HG03108 (cell line): ENCODE measurements around the gene ADORA1.

Source experiments
- ATAC-seq: cut with Tn5 transposase; IDR thresholded peaks from one replicate; pipeline ENCODE4 v1.9.1; 2021; ENCODE audit warnings: moderate library complexity; ENCODE audit not compliant: unreplicated experiment

ADORA1 gene

DNA sequence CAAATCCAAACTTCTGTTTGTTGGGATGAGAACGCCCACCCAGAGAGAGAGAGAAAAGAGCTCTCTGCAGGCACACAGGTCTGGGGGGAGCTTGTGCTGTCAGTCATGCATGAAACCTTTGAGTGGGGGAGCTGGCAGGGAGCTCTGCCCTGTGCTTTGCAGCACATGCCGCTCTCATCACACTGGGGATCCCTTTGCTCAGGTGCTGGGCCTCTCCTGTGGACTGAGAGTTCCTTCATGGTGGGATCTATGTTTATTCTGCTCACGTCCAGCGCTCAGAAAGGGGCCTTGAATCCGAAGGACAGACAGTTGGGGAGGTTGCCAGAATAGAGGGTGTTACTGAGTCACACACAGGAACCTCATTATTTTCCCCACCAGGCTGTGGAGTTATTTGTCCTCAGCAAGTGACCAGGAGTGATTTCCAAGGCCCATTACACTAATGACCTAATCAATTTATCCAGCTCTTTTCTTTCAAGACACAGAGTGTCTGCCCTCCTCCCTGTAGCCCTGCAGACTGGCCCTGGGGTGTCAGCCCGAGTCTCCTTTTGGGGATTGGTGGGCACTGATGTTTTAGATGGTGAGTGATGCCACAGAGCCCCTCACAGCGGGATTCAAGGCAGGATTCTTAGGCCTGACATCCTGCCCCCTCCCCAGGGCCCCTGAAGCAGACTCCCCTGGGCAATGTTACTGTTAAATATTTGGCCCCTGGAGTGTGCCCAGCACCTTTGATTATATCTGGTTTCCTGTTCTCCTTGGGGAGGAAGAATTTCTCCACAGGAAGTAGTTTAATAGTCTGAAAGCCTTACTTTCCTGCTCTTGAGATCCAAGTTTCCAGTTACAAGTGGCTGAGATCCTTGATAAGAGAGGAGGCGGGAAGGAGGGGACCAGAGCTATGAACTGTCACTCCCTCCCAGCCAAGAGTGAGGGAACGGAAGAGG lies 25.8 kb downstream of the ADORA1 start:
- no peak for ATAC-seq

GRCh38 chr1:203153989-203154821 lies 26.7 kb downstream of the ADORA1 start:
- ATAC-seq, result no peak

GRCh38 chr1:203156280-203156679 lies 28.8 kb downstream of the ADORA1 start:
- ATAC-seq, result no peak

DNA sequence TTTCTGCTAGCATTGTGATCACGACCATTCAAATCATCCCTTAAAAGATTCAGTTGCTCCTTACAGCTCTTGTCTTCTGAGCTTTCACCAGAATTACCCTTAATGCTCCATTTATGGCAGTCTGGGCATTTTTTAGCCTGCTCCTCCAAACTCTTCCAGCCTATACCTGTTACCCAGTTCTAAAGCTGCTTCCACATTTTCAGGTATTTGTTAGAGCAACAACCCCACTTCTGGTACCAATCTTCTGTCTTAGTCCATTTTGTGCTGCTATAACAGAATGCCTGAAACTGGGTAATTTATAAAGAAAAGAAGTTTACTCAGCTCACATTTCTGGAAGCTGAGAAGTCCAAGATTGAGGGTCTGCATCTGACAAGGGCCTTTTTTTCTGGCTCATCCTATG lies 30.9 kb downstream of the ADORA1 start:
- no peak for ATAC-seq

DNA sequence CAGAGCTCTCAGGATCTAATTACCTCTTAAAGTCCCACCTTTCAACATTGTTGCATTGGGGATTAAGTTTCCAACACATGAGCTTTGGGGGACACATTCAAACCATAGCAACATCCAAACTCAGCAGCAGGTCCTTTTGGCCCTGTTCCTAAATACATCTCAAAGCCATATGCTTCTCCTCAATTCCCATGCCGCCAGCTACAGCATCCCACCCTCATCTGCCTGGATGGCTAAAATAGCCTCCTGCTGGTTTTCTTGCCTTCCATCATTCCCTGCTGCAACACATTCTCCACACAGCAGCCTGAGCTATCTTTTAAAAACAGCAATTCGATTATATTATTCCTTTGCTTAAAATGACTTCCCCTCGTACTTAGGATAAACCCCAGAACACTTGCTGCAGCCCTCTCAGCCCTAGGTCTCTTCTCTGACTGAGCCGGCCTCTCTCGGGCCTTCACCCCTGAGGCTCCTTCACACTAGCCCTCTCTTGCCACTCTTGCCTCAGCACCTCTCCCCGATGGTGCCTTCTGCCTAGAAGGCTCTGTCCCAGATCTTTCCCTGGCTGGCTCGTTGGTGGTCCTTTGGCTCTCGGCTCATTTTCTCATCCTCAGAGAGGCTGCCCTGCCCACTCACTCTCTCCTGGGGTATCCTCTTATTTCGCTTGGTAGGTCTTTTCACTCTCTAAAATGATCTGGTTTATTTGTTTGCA lies 31.6 kb downstream of the ADORA1 start:
- ATAC-seq, result no peak

GRCh38 chr1:203159844-203160243 lies 32.3 kb downstream of the ADORA1 start:
- ATAC-seq, result no peak

- ATAC-seq, result no peak
Observed at GRCh38 chr1:203161175-203161574, 33.6 kb downstream of the ADORA1 start.

GRCh38 chr1:203161703-203162102 lies 34.2 kb downstream of the ADORA1 start:
- ATAC-seq, result no peak

DNA sequence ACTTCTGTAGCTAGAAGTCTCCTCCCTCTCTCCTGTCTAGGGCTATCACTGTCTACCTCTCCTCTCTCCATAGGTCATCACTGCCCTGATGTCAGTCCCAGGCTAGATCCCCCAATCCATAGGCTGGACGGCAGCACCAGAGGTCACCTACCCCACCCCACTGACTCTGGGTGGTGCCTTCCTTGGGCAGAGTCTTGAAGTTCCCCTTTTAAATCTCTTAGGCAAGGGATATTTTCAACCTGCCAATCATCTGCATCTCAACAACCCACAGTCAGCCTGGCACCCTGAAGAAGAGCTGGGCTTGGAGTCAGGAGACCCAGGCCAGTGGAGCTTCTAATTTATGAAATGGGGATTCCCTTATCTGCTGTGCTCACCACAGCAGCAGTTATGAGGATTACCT lies 34.9 kb downstream of the ADORA1 start:
- ATAC-seq, result no peak

GRCh38 chr1:203163891-203164635 lies 36.5 kb downstream of the ADORA1 start:
- ATAC-seq, result no peak

DNA sequence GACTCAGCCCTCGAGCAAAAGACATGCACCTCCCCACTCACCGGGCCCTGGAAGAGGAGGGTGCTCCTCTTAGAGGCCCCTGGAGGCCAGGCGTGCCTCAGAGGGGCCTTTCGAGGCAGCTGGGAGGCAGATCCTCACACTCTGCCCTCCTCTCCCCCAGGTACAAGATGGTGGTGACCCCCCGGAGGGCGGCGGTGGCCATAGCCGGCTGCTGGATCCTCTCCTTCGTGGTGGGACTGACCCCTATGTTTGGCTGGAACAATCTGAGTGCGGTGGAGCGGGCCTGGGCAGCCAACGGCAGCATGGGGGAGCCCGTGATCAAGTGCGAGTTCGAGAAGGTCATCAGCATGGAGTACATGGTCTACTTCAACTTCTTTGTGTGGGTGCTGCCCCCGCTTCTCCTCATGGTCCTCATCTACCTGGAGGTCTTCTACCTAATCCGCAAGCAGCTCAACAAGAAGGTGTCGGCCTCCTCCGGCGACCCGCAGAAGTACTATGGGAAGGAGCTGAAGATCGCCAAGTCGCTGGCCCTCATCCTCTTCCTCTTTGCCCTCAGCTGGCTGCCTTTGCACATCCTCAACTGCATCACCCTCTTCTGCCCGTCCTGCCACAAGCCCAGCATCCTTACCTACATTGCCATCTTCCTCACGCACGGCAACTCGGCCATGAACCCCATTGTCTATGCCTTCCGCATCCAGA lies 37.7 kb downstream of the ADORA1 start:
- ATAC-seq, result no peak

DNA sequence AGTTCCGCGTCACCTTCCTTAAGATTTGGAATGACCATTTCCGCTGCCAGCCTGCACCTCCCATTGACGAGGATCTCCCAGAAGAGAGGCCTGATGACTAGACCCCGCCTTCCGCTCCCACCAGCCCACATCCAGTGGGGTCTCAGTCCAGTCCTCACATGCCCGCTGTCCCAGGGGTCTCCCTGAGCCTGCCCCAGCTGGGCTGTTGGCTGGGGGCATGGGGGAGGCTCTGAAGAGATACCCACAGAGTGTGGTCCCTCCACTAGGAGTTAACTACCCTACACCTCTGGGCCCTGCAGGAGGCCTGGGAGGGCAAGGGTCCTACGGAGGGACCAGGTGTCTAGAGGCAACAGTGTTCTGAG lies 38.3 kb downstream of the ADORA1 start:
- ATAC-seq, result no peak

DNA sequence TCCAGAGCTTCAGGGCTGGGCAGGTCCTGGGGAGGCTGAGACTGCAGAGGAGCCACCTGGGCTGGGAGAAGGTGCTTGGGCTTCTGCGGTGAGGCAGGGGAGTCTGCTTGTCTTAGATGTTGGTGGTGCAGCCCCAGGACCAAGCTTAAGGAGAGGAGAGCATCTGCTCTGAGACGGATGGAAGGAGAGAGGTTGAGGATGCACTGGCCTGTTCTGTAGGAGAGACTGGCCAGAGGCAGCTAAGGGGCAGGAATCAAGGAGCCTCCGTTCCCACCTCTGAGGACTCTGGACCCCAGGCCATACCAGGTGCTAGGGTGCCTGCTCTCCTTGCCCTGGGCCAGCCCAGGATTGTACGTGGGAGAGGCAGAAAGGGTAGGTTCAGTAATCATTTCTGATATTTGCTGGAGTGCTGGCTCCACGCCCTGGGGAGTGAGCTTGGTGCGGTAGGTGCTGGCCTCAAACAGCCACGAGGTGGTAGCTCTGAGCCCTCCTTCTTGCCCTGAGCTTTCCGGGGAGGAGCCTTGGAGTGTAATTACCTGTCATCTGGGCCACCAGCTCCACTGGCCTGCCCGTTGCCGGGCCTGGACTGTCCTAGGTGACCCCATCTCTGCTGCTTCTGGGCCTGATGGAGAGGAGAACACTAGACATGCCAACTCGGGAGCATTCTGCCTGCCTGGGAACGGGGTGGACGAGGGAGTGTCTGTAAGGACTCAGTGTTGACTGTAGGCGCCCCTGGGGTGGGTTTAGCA lies 38.8 kb downstream of the ADORA1 start:
- ATAC-seq, result no peak

DNA sequence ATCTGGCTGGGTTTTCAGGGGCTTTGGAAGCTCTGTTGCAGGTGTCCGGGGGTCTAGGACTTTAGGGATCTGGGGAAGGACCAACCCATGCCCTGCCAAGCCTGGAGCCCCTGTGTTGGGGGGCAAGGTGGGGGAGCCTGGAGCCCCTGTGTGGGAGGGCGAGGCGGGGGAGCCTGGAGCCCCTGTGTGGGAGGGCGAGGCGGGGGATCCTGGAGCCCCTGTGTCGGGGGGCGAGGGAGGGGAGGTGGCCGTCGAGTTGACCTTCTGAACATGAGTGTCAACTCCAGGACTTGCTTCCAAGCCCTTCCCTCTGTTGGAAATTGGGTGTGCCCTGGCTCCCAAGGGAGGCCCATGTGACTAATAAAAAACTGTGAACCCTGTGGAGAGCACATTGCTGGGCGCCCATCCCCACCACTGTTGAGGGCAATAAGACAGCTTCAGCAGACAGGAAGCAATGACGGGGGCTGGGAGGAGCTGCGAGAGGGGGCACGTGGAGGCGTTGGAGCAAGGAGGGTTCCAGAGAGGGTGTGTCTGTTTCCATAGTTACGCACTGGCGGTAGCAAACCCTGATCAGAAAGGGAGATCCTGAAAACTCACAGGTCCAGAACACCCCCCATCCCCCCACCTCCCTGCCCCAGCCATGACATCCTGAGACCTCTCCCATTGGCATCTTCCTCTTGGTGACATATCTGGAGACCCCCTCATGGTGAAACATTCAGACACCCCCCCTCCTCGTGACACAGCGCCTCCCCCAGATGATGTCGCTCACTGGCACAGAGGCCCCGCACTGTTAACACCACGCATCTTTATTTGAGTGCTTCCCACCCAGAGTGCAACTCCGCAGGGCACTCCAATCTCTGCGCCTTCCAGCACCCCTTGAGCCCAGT lies 39.7 kb downstream of the ADORA1 start:
- no peak for ATAC-seq

DNA sequence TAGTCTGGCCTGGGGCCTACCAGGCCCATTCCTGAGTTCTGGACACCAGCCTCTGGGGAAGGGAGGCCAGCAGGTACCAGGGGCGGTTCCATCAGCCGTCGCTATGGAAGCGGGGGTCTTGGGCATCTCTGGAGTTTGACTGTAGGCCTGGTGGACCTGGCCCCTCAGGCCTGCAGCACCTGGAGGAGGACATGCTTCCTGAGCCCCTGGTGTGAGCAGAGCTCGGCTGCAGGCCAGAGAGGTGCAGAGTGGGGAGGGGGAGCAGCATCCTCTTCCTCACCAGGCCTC lies 40.3 kb downstream of the ADORA1 start:
- ATAC-seq, result no peak

DNA sequence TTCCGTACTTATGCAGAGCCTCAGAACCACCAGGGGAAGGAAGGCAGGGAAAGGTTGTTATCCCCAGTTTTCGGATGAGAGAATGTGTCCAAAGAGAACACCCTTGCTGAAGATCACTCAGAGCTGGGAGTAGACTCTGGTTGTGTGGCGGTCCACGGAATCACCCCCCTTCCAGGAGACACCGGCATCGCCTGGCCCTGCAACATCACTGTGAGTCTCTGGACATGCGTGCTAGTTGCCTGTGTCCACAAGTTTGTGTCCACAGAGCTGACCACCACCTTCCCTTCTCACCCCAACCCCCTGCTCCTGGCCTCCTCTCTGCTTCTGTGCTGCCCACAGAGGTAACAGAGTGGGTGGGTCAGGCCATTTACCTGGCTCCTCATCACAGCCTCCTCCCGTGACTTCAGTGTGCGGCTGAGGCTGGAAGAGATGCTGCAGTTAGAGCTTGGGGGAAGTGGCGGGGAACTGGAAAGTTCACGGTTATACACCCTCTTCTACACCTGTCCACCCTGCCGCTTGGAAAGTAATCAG lies 40.8 kb downstream of the ADORA1 start:
- no peak for ATAC-seq

DNA sequence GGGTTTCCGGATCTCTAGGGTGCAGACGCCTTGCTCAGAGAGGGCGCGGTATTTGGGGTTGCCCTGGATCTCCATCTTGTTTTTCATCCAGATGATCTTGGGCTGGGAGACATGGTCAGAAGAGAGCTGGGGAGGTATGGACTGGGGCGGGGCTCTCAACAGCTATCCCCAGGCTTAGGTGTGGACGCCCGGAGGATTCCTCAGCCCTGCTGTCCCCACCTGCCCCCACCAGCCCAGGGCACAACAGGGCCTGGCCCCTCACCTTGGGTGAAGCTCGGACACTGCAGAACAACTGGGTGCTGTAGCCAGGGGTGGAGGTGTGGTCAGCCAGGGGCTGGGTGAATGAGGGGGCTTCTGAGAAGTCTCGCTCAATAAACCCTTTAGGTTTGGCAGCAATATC lies 41.5 kb downstream of the ADORA1 start:
- no peak for ATAC-seq

- ATAC-seq, result no peak
Observed at GRCh38 chr1:203169770-203170520, 42.4 kb downstream of the ADORA1 start.
